ENCODE data around the gene CCDC188. TPM values are rescaled to one million over a fixed set of nuclear protein-coding genes. Genes with fewer than 3 reads are reported as not detected.
A peak's percentile ranks its signal among the peaks of the same experiment; 100 is the strongest.

CCDC188 gene
- total and polyA plus RNA-seq, 2 of the 13 experiments (the other 11 are each of a cell fraction or from before 2014, with no cell fraction given): not detected

GRCh38 chr22:20192972-20193760, 42.3 kb upstream of the CCDC188 start:
- Histone ChIP-seq H3K27ac (ENCODE audit: extremely low read length, insufficient read depth, low read length) (no peak overlapping the region), H3K9me3 (ENCODE audit: low read length) (no peaks in the 10 kb centered on the region), H2AFZ (ENCODE audit: low read length) (no peak overlapping the region), H3K4me3 (replicated peaks in 1 of 3; ENCODE audit: insufficient read depth in 1 of 3, low read depth in 2 of 3, low read length in 3 of 3) (no peak overlapping the region), H3K4me2 (ENCODE audit: low read depth, low read length) (no peak overlapping the region), H3K4me1 (ENCODE audit: insufficient read depth, low read length) (no peaks in the 10 kb centered on the region), H3K9ac (ENCODE audit: insufficient read depth, low read depth, low read length) (no peak overlapping the region), H3K27me3 (ENCODE audit: control insufficient read depth in 1 of 2, insufficient read depth in 2 of 2, low read length in 2 of 2) (peaks cover 19 to 74% of the 10 kb centered on the region in 2 experiments; a peak in 3 of 5 replicates), H3K36me3 (replicated peaks in 1 of 2; ENCODE audit: control insufficient read depth in 1 of 2, insufficient read depth in 2 of 2, low read length in 2 of 2) (no peaks in the 10 kb centered on the region), H3K79me2 (ENCODE audit: insufficient read depth, low read length) (no peaks in the 10 kb centered on the region), H4K20me1 (ENCODE audit: insufficient read depth, low read length) (no peaks in the 10 kb centered on the region)
- ChIA-PET POLR2A (no interaction called here), CTCF (ENCODE audit: low intra/inter-chr PET ratio, low total read pairs) (no interaction called here)
- DNase-seq (ENCODE audit: low spot score) (no peak), ATAC-seq (peak; percentile 20; the same call in 1 of the 3 replicates), FAIRE-seq (no peak)
- in situ Hi-C loops (cut with HindIII; ENCODE audit: extremely low pct_ligation_motif_present, low pct_unique_long_range_greater_than_20kb): no loop called here
- intact Hi-C loops (cut with micrococcal nuclease; ENCODE audit: unreplicated experiment): no loop called here
- 92% methylated on average over 2 of the region's 20 CpGs for WGBS (ENCODE audit: low lambda C conversion rate)
- no TSS peak for BruUV-seq (replicated peaks)
- TF ChIP-seq IKZF1 (IDR thresholded peaks at IDR 0.05) (no peak), KIAA2018 (CRISPR knock-in tag; IDR thresholded peaks at IDR 0.05; ENCODE audit: borderline replicate concordance) (no peak), ZNF232 (CRISPR knock-in tag; IDR thresholded peaks at IDR 0.05; ENCODE audit: borderline replicate concordance) (no peak), ZNF20 (CRISPR knock-in tag; IDR thresholded peaks at IDR 0.05) (no peak), NAIF1 (CRISPR knock-in tag; IDR thresholded peaks at IDR 0.05; ENCODE audit: borderline replicate concordance) (no peak), ZNF280D (CRISPR knock-in tag; IDR thresholded peaks at IDR 0.05) (no peak), SKI (IDR thresholded peaks at IDR 0.05; ENCODE audit: partially characterized antibody) (no peak)
